IPS-NIHi11 (cell line): Measurements from ENCODE around the gene NRP2.
A peak's percentile ranks its signal among the peaks of the same experiment; 100 is the strongest.

Experiments used
- DNase-seq: peaks from one replicate; pipeline ENCODE4 v3.0.0; 2012; ENCODE audit warnings: mixed read lengths, low spot score

The NRP2 gene

GRCh38 chr2:205752924-205753323 is 70.6 kb downstream of the NRP2 start:
- no peak for DNase-seq

GRCh38 chr2:205754285-205754923 is 72.1 kb downstream of the NRP2 start:
- no peak for DNase-seq

GRCh38 chr2:205754924-205755321 is 72.6 kb downstream of the NRP2 start:
- DNase-seq = no peak

GRCh38 chr2:205755923-205756322 is 73.6 kb downstream of the NRP2 start:
- no peak for DNase-seq

GRCh38 chr2:205757271-205757670 is 75.0 kb downstream of the NRP2 start:
- no peak for DNase-seq

GRCh38 chr2:205758051-205758450 is 75.8 kb downstream of the NRP2 start:
- no peak for DNase-seq

- DNase-seq = no peak
These were observed 76.2 kb downstream of the NRP2 start for GRCh38 chr2:205758500-205758899.

GRCh38 chr2:205759257-205759656 is 77.0 kb downstream of the NRP2 start:
- no peak for DNase-seq

- DNase-seq = no peak
These were observed 77.4 kb downstream of the NRP2 start for GRCh38 chr2:205759732-205760131.

- DNase-seq = no peak
These were observed 77.9 kb downstream of the NRP2 start for GRCh38 chr2:205760157-205760556.

GRCh38 chr2:205761421-205761820 is 79.1 kb downstream of the NRP2 start:
- no peak for DNase-seq

GRCh38 chr2:205762881-205763280 is 80.6 kb downstream of the NRP2 start:
- DNase-seq = no peak

GRCh38 chr2:205763708-205764211 is 81.5 kb downstream of the NRP2 start:
- DNase-seq = peak; percentile 88

- no peak for DNase-seq
These were observed 82.0 kb downstream of the NRP2 start for GRCh38 chr2:205764270-205764746.

- no peak for DNase-seq
These were observed 82.8 kb downstream of the NRP2 start for GRCh38 chr2:205765151-205765550.

- DNase-seq = peak; percentile 63
These were observed 84.6 kb downstream of the NRP2 start for GRCh38 chr2:205766779-205767359.

GRCh38 chr2:205767617-205768016 is 85.3 kb downstream of the NRP2 start:
- no peak for DNase-seq

GRCh38 chr2:205768341-205768740 is 86.0 kb downstream of the NRP2 start:
- no peak for DNase-seq

- DNase-seq = no peak
These were observed 86.7 kb downstream of the NRP2 start for GRCh38 chr2:205768815-205769494.

GRCh38 chr2:205769495-205769850 is 87.2 kb downstream of the NRP2 start:
- no peak for DNase-seq

- no peak for DNase-seq
These were observed 87.6 kb downstream of the NRP2 start for GRCh38 chr2:205769879-205770278.

GRCh38 chr2:205770577-205770976 is 88.3 kb downstream of the NRP2 start:
- no peak for DNase-seq

GRCh38 chr2:205771031-205771430 is 88.7 kb downstream of the NRP2 start:
- DNase-seq = no peak
